MG63 (cell line): Measurements from ENCODE around the gene CCDC136. TPM values are rescaled to one million over a fixed set of nuclear protein-coding genes. Genes with fewer than 3 reads are reported as not detected.

Experiments used
- DNase-seq: peaks from one replicate; pipeline ENCODE4 v3.0.0-alpha.2; 2020
- H3K27me3 ChIP-seq: fragments of 250-450 bp; sonication (Bioruptor Pico); 2 replicates; pipeline ENCODE4 v1.5.1; 2020; ENCODE audit warnings: mild to moderate bottlenecking, moderate library complexity
- H3K36me3 ChIP-seq: fragments of 250-450 bp; sonication (Bioruptor Pico); 2 replicates; pipeline ENCODE4 v1.5.1; 2020; ENCODE audit warnings: mild to moderate bottlenecking, moderate library complexity
- H3K4me3 ChIP-seq: fragments of 250-450 bp; sonication (Bioruptor Pico); 2 replicates; pipeline ENCODE4 v1.5.1; 2020; ENCODE audit warnings: mild to moderate bottlenecking, moderate library complexity
- H3K9me3 ChIP-seq: fragments of 250-450 bp; sonication (Bioruptor Pico); 2 replicates; pipeline ENCODE4 v1.5.1; 2020; ENCODE audit warnings: mild to moderate bottlenecking, moderate library complexity
- total RNA-seq: library from RNA; depleted of rRNA; stranded (reverse); fragments of >200 nt; shearing (Covaris generic); gene quantifications from 2 replicates; pipeline ENCODE4 v1.2.3, GENCODE V29; 2014; ENCODE audit warnings: low replicate concordance

The CCDC136 gene
- total RNA-seq, 1 experiment from 2014 or later = 0.53 TPM

DNA sequence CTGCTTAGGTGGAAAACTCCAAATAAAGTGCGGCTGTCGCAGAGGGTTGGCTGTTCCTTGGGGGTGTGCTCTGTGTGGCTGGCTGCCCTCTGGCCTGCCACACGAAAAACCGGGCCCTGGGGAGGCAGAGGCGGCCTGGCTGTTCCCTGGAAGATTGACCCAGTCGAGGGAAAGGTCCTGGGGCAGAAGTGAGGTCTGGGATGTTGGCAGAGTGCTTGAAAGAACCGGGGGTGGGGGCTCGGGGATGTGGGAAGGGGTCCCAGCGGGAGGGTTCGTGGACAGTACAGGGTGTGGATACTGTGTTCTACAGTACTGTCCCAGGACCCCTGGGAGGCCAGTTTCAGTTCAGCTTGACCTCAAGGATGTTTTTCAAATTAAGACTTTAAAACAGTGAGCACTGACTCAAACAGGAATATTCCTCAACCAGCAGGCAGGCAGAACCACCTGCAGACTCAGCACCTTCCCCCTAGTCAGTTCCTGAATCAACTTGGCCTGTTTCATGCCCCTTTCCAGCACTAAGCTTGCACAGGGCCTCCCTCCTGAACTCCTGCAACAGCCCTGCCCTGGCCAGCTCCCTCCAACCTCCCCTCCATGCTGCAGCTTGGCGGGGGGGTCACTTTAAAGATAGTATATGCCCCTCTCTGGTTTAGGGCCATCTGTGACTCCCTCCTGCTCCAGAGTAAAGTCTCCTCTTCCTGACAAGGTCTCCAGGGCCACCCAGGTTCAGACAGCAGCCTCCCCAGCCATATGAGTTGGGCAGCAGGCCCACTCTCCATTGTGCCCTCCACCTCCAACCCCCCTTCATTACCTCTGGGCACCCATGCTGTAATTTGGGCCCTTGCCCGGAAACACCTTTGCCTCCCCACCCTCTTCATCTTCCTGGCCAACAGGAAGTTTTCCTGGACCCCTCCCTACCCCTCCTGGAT lies 67.7 kb downstream of the CCDC136 start:
- DNase-seq = no peak
- Histone ChIP-seq H3K36me3 (no peaks in the 10 kb centered on the region; the same call in 1 of the 2 replicates), H3K4me3 (no peak overlapping the region), H3K27me3 (no peaks in the 10 kb centered on the region), H3K9me3 (no peaks in the 10 kb centered on the region)

GRCh38 chr7:128860158-128861073 lies 68.6 kb downstream of the CCDC136 start:
- Histone ChIP-seq H3K36me3 (0 out of 2 replicates have a peak, but pooled peaks cover 4% of the 10 kb centered on the region), H3K9me3 (no peaks in the 10 kb centered on the region), H3K27me3 (no peaks in the 10 kb centered on the region), H3K4me3 (no peak overlapping the region)
- DNase-seq = no peak

GRCh38 chr7:128861957-128862570 lies 70.3 kb downstream of the CCDC136 start:
- Histone ChIP-seq H3K27me3 (no peaks in the 10 kb centered on the region), H3K9me3 (no peaks in the 10 kb centered on the region), H3K36me3 (0 out of 2 replicates have a peak, but pooled peaks cover 6% of the 10 kb centered on the region), H3K4me3 (peak overlapping the region; percentile 77)
- DNase-seq = no peak

GRCh38 chr7:128862571-128863432 lies 71.0 kb downstream of the CCDC136 start, which contains the start of gene ATP6V1F:
TSS of gene ATP6V1F (plus strand) at chr7:128862856. CDS start at chr7:128862905, 49 bp downstream.
- peak; percentile 89 for DNase-seq
- H3K9me3 ChIP-seq = no peaks in the 10 kb centered on the region
- peak within 1 kb of the TSS; percentile 77 for H3K4me3 ChIP-seq

DNA sequence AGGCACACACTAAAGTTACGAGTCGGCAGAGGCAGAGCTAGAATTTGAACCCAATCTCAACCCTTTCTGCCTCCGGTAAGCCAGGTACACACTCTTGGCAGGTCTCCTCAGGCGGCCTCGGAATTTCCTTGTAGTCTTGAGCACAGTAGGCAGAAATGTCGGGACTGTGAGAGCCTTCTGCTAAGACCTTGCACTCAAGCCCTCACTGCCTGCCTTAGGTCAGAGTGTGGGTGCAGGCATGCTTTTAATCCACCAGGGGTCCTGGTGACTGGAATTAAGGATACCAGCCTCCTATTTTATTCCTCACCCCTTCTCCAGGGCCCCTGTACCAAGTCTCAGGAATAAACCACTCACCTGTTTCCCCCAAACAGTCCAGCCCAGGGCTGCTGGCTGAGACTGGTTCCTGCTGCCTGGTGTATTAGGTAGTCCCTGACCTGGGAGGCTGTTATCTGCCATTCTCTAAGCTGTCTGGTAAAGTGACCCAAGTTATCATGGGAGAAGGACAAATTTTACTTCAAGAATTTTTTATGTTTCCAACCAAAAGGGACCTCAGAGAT lies 71.7 kb downstream of the CCDC136 start:
- H3K9me3 ChIP-seq = no peaks in the 10 kb centered on the region
- no peaks in the 10 kb centered on the region for H3K27me3 ChIP-seq
- H3K36me3 ChIP-seq = 0 out of 2 replicates have a peak, but pooled peaks cover 6% of the 10 kb centered on the region
- H3K4me3 ChIP-seq = peak overlapping the region; percentile 77
- DNase-seq = peak; percentile 41

More at GRCh38 chr7:128862571-128863432, 71.0 kb downstream of the CCDC136 start, which contains the start of gene ATP6V1F:
- Histone ChIP-seq H3K36me3 (0 out of 2 replicates have a peak, but pooled peaks cover 6% of the 10 kb centered on the region), H3K27me3 (no peaks in the 10 kb centered on the region)

- DNase-seq = no peak
- H3K9me3 ChIP-seq = no peaks in the 10 kb centered on the region
- H3K36me3 ChIP-seq = 0 out of 2 replicates have a peak, but pooled peaks cover 6% of the 10 kb centered on the region
- H3K4me3 ChIP-seq = no peak overlapping the region
- H3K27me3 ChIP-seq = no peaks in the 10 kb centered on the region
These were observed 73.5 kb downstream of the CCDC136 start for GRCh38 chr7:128865303-128865702.

GRCh38 chr7:128865996-128866877 lies 74.5 kb downstream of the CCDC136 start:
- DNase-seq = no peak
- no peaks in the 10 kb centered on the region for H3K27me3 ChIP-seq
- H3K9me3 ChIP-seq = no peaks in the 10 kb centered on the region
- H3K36me3 ChIP-seq = 0 out of 2 replicates have a peak, but pooled peaks cover 6% of the 10 kb centered on the region
- H3K4me3 ChIP-seq = no peak overlapping the region

DNA sequence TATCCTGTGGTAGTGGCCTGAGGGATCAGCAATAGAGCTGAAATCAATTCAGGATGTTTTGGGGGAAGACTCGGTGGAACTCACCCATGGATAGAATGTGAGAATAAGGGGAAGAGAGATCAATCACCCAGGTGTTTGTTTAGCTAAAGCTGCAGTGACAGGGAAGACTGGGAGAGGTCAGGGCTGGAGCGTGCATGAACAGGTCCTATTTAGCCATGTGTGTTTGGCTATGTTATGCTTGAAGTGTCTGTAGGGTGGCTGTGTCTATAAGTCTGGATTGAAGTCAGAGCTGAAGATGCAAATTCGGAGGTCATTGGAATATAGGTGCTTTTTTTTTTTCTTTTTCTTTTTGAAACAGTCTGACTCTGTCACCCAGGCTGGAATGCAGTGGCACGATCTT lies 75.5 kb downstream of the CCDC136 start:
- DNase-seq = no peak
- H3K27me3 ChIP-seq = no peaks in the 10 kb centered on the region
- H3K4me3 ChIP-seq = no peak overlapping the region
- no peaks in the 10 kb centered on the region for H3K9me3 ChIP-seq
- 0 out of 2 replicates have a peak, but pooled peaks cover 6% of the 10 kb centered on the region for H3K36me3 ChIP-seq

DNA sequence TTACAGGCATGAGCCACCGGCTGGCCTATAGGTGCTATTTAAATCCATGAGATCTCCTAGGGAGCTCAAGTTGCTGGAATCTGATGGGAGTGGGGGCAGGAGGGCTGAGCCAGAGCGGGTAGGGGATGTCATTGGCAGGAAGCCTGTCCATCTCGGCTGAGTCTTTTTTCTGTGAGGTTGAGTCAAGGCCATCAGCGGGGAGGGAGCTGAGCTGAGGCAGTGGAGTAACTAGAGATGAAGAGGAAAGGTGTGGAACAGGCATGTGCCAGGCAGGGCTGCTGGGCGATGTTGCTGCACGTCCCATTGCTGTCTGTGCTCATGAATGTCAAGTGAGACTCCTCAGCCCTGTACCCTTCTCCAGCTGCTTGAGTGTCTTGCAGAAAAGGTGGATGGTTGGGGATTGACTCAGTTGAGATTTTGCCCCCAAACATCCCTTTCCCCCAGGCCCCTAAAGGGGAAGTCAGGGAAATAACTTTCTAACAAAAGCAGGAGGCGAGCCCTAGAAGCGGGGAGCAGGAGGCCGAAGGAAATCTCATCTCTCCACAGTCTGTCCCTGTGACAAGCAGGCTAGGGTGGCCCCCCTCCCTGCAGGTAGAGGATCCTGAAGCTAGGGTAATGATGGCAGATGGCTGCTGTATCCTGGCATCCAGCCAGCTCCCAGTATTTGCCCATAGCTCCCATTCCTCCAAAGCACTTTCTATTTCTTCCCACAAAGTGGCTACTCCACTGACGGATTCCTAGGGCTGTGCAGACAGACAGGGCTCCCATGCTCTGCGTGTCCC lies 76.3 kb downstream of the CCDC136 start:
- no peaks in the 10 kb centered on the region for H3K27me3 ChIP-seq
- H3K36me3 ChIP-seq = 0 out of 2 replicates have a peak, but pooled peaks cover 6% of the 10 kb centered on the region
- no peak for DNase-seq
- H3K9me3 ChIP-seq = no peaks in the 10 kb centered on the region
- no peak overlapping the region for H3K4me3 ChIP-seq

DNA sequence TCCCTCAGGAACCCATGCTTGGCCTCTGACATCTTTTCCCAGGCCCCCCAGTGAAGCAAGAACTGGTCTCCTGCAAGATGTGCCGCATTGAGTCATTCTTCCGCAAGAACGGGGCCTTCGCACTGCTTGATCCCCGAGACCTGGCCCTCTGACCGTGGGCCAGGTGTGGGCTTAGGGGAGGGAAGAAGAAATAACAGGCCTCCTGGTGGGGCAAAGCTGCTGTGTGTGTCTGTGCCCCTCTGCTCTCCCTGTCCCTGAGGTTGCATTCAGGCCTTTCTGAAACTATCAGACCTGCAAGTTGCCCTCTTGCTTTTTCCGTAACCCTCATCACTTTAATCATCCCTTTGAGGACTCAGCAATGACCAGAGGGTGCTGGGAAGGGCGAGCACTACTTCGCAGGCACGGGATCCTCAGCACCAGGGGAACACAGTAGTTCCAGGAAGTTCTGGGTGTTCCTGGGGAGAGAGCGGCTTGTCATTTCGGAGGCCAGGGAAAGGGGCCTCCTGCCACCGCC lies 76.9 kb downstream of the CCDC136 start:
- no peaks in the 10 kb centered on the region for H3K27me3 ChIP-seq
- H3K9me3 ChIP-seq = no peaks in the 10 kb centered on the region
- no peak overlapping the region for H3K4me3 ChIP-seq
- no peak for DNase-seq
- H3K36me3 ChIP-seq = 0 out of 2 replicates have a peak, but pooled peaks cover 6% of the 10 kb centered on the region

GRCh38 chr7:128869138-128869943 lies 77.6 kb downstream of the CCDC136 start:
- H3K36me3 ChIP-seq = 0 out of 2 replicates have a peak, but pooled peaks cover 6% of the 10 kb centered on the region
- no peaks in the 10 kb centered on the region for H3K27me3 ChIP-seq
- H3K9me3 ChIP-seq = no peaks in the 10 kb centered on the region
- DNase-seq = no peak
- no peak overlapping the region for H3K4me3 ChIP-seq

- no peaks in the 10 kb centered on the region for H3K9me3 ChIP-seq
- no peak for DNase-seq
- H3K36me3 ChIP-seq = 0 out of 2 replicates have a peak, but pooled peaks cover 4% of the 10 kb centered on the region
- no peak overlapping the region for H3K4me3 ChIP-seq
- H3K27me3 ChIP-seq = no peaks in the 10 kb centered on the region
These were observed 78.1 kb downstream of the CCDC136 start for GRCh38 chr7:128869944-128870285.

DNA sequence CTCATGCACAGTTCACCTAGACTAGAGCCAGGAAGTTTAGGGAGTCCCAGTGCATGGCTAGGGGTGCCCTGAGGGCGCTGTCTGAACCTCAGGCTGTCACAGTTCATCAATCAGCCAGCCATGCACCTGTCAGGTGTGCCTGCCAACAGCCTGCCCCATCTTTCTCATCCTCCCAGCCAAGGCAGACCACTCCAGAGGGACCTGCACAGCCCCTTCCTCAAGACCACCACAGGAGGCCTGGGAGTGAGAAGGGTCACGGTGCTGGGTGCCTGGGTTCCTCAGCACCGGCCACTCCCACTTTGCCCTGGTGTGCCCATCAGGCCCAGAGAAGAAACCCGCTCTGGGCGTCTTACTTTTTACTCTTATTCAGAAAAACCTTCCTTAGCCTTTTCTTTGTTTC lies 79.3 kb downstream of the CCDC136 start:
- H3K4me3 ChIP-seq = no peak overlapping the region
- DNase-seq = no peak
- H3K9me3 ChIP-seq = no peaks in the 10 kb centered on the region
- no peaks in the 10 kb centered on the region for H3K27me3 ChIP-seq
- no peaks in the 10 kb centered on the region for H3K36me3 ChIP-seq
